HG03460 (cell line): ENCODE measurements around the gene NLRC4.
"Not testable (repeated sequence)": the region's sequence is repeated elsewhere in the genome, so short reads cannot be mapped to it uniquely, and the experiment has no call there.

Experiments
- ATAC-seq: cut with Tn5 transposase; IDR thresholded peaks from one replicate; pipeline ENCODE4 v1.9.1; 2021; ENCODE audit not compliant: unreplicated experiment

Gene NLRC4

GRCh38 chr2:32249731-32250236 lies 14.9 kb downstream of the NLRC4 start:
- ATAC-seq: no peak

GRCh38 chr2:32248299-32248698 lies 16.4 kb downstream of the NLRC4 start:
- no peak for ATAC-seq

- ATAC-seq: no peak
Observed at GRCh38 chr2:32246911-32247310, 17.8 kb downstream of the NLRC4 start.

GRCh38 chr2:32242331-32242730 lies 22.4 kb downstream of the NLRC4 start:
- ATAC-seq: no peak

- no peak for ATAC-seq
Observed at GRCh38 chr2:32237996-32238395, 26.7 kb downstream of the NLRC4 start.

- no peak for ATAC-seq
Observed at GRCh38 chr2:32237488-32237887, 27.2 kb downstream of the NLRC4 start.

GRCh38 chr2:32235315-32235714 lies 29.4 kb downstream of the NLRC4 start:
- ATAC-seq: no peak

GRCh38 chr2:32231959-32232358 lies 32.7 kb downstream of the NLRC4 start:
- ATAC-seq: no peak

GRCh38 chr2:32229635-32230034 lies 35.1 kb downstream of the NLRC4 start:
- no peak for ATAC-seq

GRCh38 chr2:32228181-32228580 lies 36.5 kb downstream of the NLRC4 start:
- no peak for ATAC-seq

- ATAC-seq: no peak
Observed at GRCh38 chr2:32227492-32227891, 37.2 kb downstream of the NLRC4 start.

GRCh38 chr2:32222966-32223365 lies 41.7 kb downstream of the NLRC4 start:
- ATAC-seq: no peak

- ATAC-seq: no peak
Observed at GRCh38 chr2:32220445-32220844, 44.2 kb downstream of the NLRC4 start.

- ATAC-seq: no peak
Observed at GRCh38 chr2:32212295-32212694, 52.4 kb downstream of the NLRC4 start.

- ATAC-seq: no peak
Observed at GRCh38 chr2:32210767-32211408, 53.8 kb downstream of the NLRC4 start.

- not testable (repeated sequence) for ATAC-seq
Observed at GRCh38 chr2:32203428-32203827, 61.3 kb downstream of the NLRC4 start.

- ATAC-seq: no peak
Observed at GRCh38 chr2:32200814-32201213, 63.9 kb downstream of the NLRC4 start.

GRCh38 chr2:32192418-32192817 lies 72.3 kb downstream of the NLRC4 start:
- no peak for ATAC-seq

GRCh38 chr2:32189011-32189410 lies 75.7 kb downstream of the NLRC4 start:
- ATAC-seq: no peak

- no peak for ATAC-seq
Observed at GRCh38 chr2:32182667-32183066, 82.0 kb downstream of the NLRC4 start.
